GM12874 (cell line): ENCODE measurements around the gene PAPPA.

Experiments
- TF ChIP-seq, protein P1 (sequence below): IDR thresholded peaks from 2 replicates; pipeline ENCODE4 v1.5.1; 2011; ENCODE audit warnings: low read depth, mild to moderate bottlenecking, control low read depth, low read length, moderate library complexity; ENCODE audit not compliant: insufficient read depth

Gene PAPPA

DNA sequence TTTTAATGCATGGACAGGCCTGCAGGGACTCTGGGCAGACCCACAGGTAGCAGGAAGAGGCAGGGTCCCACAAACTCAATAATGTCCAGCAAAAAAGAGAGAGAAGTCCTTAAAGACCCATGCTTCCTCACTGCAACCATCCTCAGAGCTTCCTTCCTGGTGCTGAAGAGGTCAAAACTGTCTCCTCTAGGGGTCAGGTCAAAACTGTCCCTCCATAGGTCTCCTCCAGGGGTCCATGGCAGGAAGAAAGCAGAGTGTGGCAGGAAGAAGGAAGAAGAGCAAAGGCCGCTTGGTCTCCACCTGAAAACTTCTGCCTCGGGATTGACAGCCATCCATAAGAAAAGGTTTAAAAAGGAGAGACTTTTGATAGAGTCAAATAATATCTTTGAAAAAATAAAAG lies 271.7 kb downstream of the PAPPA start:
- TF ChIP-seq, protein P1, sequence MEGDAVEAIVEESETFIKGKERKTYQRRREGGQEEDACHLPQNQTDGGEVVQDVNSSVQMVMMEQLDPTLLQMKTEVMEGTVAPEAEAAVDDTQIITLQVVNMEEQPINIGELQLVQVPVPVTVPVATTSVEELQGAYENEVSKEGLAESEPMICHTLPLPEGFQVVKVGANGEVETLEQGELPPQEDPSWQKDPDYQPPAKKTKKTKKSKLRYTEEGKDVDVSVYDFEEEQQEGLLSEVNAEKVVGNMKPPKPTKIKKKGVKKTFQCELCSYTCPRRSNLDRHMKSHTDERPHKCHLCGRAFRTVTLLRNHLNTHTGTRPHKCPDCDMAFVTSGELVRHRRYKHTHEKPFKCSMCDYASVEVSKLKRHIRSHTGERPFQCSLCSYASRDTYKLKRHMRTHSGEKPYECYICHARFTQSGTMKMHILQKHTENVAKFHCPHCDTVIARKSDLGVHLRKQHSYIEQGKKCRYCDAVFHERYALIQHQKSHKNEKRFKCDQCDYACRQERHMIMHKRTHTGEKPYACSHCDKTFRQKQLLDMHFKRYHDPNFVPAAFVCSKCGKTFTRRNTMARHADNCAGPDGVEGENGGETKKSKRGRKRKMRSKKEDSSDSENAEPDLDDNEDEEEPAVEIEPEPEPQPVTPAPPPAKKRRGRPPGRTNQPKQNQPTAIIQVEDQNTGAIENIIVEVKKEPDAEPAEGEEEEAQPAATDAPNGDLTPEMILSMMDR, result no peak

DNA sequence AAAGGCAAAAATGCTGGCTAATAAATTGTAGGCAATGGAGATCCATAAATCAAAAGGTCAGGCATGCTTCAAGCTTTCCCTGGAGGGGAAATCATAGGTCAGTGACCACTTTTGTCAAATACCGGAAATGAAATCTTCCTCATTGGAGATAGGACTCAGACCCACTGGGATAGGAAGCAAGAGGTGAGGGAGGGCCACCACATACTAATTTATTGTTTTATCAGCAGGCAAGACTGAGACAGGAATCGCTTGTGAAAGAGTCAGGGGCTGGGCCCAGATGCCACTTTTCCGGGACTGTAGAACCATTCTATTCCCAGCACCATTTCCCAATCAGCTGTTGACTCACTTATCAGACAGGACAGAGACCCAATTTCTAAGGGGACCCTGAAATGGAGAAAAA lies 277.3 kb downstream of the PAPPA start:
- TF ChIP-seq, protein P1, result no peak

DNA sequence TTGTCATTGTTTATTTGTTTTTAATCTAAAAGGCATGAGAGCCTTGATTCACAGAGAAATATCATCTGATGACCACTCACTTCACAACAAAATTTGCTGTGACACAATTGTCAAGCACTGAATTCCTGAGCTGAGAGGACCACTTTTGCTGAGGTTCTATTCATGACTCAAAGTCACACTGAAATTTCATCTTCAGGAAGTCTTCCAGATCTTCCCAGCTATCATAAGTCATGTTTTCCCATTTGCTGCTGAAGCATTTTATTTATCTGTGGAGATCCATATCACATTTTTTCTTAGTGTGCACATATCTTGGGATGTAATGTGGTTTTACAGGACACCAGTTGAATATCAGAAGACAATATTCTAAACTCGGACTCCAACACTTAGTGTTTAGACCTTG lies 278.5 kb downstream of the PAPPA start:
- TF ChIP-seq, protein P1, result no peak

DNA sequence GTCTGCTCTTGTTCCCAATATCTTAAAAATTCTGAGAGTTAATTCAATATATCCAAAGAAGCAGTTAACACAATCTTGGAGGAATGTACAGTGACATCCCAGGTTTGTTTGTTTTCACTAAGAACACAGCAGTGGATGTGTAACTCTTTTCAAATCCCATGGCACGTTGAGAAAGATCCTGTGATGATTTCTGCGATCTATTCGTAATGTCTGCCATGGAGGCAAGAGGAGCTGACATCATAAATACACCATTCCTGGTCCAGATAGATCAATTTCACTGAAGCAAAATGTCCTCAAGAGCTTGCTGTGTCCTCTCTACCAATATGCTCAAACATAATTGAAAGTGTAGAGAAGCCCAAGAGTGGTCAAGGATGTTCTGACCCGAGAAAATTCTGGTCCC lies 280.7 kb downstream of the PAPPA start:
- TF ChIP-seq, protein P1, result no peak

DNA sequence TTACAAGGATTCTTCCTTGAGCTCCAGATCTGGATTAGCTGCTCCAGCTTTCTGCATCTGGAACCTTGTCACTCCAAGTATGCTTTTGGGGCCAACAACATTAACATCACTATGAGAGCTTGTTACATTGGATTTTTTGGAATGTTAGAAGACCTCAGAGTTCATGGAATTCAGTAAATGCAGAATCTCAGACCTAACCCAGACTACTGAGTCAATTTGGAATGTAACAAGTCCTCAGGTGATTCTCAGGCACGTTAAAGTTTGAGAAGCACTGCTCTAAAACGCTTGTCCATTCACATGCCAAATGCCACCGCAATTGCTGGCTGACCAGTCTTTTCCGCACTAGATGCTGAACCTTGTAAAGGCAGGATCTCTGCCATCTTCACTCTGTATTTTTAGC lies 282.1 kb downstream of the PAPPA start:
- TF ChIP-seq, protein P1, result no peak

DNA sequence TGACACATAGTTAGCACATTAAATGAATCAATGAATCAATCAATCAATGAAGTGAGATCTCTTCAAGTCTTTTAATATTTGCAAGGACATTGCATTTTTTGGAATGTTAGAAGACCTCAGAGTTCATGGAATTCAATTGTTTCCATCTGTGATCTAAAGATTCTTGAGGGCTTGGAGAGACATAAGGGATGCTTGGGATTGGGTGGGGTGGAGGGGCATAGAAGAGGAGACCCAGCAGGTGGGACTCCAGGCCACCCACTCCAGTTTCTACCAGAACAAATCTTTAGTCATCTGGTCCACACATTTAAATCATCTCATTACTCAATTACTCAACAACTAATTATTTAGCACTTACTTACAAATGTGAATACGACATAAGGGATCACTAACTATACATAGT lies 282.5 kb downstream of the PAPPA start:
- TF ChIP-seq, protein P1, result no peak

DNA sequence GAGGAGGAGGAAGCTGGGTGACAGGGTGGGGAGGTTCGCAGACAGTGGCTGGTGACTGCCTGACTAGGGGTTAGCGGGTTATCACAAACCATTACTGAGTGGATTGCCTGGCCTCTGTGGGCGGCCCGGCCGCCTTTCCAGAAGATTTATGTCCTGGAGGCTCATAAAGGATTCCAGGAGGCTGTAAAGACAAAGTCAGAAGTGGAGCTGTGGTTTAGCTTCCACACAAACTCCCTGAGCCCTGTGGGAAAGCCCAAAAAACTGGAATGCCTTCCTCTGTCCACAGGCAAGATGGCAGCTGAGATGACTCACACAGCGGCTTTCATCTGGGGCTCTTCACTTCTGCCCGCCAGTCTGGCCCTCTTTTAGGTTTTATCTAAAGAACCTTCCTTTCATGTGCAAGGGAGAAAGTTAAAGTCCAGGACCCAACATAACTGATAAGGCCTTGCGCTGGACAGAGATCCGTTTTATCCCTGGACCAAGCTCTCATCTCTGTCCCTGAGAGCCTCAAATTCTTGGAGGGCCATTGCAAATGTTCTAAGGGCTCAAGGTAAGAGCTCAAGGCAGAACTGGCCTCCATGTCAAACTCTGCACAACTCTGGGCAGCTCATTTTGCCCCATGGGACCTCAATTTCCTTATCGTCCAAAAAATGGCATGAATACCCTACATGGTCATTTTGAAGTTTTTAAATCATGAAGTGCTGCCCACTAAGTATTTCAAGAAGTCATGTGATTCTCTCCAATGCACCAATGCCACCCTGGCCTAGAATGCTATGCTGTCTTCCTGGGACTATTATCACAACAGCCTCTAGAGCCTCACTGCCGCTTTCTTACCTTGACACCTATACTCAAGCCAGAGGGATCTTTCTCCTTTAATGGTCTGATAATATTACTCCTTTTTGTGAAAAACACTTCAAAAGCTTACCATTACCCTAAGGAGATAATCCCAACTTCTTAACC lies 284.1 kb downstream of the PAPPA start:
- TF ChIP-seq, protein P1, result no peak
